Measurements from ENCODE around the gene WDR6.

WDR6 gene

DNA sequence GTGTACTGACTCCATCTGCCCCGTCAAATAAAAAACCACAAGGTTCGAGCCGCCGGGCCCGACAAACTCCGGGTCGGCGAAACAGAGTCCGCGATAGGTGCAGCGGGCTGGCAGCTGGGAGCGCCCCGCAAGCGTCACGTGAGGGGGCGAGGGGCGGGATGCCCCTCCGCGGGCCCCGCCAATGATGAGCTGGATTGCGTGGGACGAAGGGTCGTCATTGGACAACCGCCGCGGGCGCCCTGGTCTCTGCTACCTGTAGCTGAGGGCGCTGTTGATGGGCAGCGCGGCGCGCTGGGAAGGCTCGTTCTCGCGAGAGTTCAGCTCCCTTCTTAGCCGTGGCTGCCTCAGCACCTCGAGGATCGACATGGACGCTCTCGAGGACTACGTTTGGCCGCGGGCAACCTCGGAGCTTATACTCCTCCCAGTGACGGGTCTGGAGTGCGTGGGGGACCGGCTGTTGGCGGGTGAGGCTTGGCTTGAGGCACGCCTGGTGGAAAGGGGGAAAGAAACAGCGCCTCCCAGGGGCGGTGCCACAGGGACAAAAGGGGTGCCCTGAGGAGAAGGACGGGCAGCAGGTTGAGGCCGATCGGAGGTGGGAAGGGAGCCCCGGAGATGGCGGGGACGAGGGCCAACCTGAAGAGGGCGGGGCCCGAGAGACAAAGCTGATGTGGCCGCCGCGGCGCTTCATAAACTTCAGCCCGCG, at the start of gene WDR6:
WDR6 (plus strand) TSS at position 324 of the 703 bp plus-strand sequence; CDS start at position 365, 41 bp downstream.
- DNase-seq (ENCODE audit: low spot score) = peak; percentile 99
- Histone ChIP-seq H3K4me3 (ENCODE audit: severe bottlenecking) (peak within 1 kb of the TSS; percentile 66), H3K27ac (ENCODE audit: poor library complexity, severe bottlenecking) (peak within 1 kb of the TSS; percentile 80), H3K9me3 (ENCODE audit: severe bottlenecking) (no peaks in the 10 kb centered on the region), H3K36me3 (ENCODE audit: low read depth) (peaks cover 19% of the 10 kb centered on the region), H3K27me3 (ENCODE audit: insufficient read depth, poor library complexity, severe bottlenecking) (no peaks in the 10 kb centered on the region), H3K4me1 (ENCODE audit: insufficient read depth, poor library complexity, severe bottlenecking) (no peaks in the 10 kb centered on the region)
- TF ChIP-seq, protein P1, sequence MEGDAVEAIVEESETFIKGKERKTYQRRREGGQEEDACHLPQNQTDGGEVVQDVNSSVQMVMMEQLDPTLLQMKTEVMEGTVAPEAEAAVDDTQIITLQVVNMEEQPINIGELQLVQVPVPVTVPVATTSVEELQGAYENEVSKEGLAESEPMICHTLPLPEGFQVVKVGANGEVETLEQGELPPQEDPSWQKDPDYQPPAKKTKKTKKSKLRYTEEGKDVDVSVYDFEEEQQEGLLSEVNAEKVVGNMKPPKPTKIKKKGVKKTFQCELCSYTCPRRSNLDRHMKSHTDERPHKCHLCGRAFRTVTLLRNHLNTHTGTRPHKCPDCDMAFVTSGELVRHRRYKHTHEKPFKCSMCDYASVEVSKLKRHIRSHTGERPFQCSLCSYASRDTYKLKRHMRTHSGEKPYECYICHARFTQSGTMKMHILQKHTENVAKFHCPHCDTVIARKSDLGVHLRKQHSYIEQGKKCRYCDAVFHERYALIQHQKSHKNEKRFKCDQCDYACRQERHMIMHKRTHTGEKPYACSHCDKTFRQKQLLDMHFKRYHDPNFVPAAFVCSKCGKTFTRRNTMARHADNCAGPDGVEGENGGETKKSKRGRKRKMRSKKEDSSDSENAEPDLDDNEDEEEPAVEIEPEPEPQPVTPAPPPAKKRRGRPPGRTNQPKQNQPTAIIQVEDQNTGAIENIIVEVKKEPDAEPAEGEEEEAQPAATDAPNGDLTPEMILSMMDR (IDR thresholded peaks at IDR 0.05; ENCODE audit: poor library complexity, severe bottlenecking) = peak; percentile 40
- peak; percentile 87 for ATAC-seq (ENCODE audit: low read depth)

- no peak overlapping the region for H3K27ac ChIP-seq (ENCODE audit: poor library complexity, severe bottlenecking)
- DNase-seq (ENCODE audit: low spot score) (no peak), ATAC-seq (ENCODE audit: low read depth) (no peak)
- H3K36me3 ChIP-seq (ENCODE audit: low read depth) = peaks cover 59% of the 10 kb centered on the region
- no peaks in the 10 kb centered on the region for H3K4me1 ChIP-seq (ENCODE audit: insufficient read depth, poor library complexity, severe bottlenecking)
- H3K4me3 ChIP-seq (ENCODE audit: severe bottlenecking) = no peak overlapping the region
- no peaks in the 10 kb centered on the region for H3K27me3 ChIP-seq (ENCODE audit: insufficient read depth, poor library complexity, severe bottlenecking)
- TF ChIP-seq, protein P1 (IDR thresholded peaks at IDR 0.05; ENCODE audit: poor library complexity, severe bottlenecking) = no peak
- H3K9me3 ChIP-seq (ENCODE audit: severe bottlenecking) = no peaks in the 10 kb centered on the region
These were observed 46.3 kb upstream of the WDR6 start for GRCh38 chr3:48960841-48961413.

DNA sequence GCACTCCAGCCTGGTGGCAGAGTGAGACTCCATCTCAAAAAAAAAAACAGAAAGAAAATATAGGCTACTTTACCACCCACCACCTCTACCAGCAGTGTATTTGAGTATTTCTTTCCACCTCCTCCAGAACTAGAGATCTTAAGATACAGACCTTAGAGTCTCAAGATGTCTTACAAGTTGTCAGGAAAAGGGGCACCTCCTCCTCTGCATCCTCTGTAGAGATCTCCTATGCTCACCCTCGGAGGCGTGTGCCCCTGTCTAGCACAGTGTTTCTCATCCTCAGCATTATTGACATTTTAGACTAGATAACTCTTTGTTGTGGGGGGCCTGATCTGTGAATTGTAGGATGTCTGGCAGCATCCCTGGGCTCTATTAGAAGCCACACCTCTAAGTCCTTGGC, 44.9 kb upstream of the WDR6 start:
- H3K27me3 ChIP-seq (ENCODE audit: insufficient read depth, poor library complexity, severe bottlenecking) = no peaks in the 10 kb centered on the region
- no peak overlapping the region for H3K27ac ChIP-seq (ENCODE audit: poor library complexity, severe bottlenecking)
- no peaks in the 10 kb centered on the region for H3K9me3 ChIP-seq (ENCODE audit: severe bottlenecking)
- peaks cover 66% of the 10 kb centered on the region for H3K36me3 ChIP-seq (ENCODE audit: low read depth)
- H3K4me1 ChIP-seq (ENCODE audit: insufficient read depth, poor library complexity, severe bottlenecking) = no peaks in the 10 kb centered on the region
- ATAC-seq (ENCODE audit: low read depth) = no peak
- TF ChIP-seq, protein P1 (IDR thresholded peaks at IDR 0.05; ENCODE audit: poor library complexity, severe bottlenecking) = no peak
- DNase-seq (ENCODE audit: low spot score) = no peak
- H3K4me3 ChIP-seq (ENCODE audit: severe bottlenecking) = no peak overlapping the region

DNA sequence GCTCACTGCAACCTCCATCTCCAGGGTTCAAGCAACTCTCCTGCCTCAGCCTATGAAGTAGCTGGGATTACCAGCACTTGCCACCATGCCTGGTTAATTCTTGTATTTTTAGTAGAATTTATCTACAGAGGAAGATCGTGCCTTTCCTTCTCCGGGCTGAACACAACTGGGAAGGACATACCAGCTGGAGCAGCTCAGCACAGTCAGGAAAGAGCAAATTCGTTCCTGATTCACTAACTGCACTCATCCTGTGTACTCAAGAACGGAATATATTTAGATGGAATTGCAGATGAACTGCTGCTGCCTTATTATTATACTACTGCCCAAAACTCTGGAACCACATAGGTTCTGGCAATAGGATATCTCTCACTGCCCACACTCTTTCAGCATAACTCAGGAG, 44.3 kb upstream of the WDR6 start:
- H3K27ac ChIP-seq (ENCODE audit: poor library complexity, severe bottlenecking) = no peak overlapping the region

More for the DNA sequence above, 44.3 kb upstream of the WDR6 start:
- TF ChIP-seq, protein P1 (IDR thresholded peaks at IDR 0.05; ENCODE audit: poor library complexity, severe bottlenecking) = no peak
- ATAC-seq (ENCODE audit: low read depth) (no peak), DNase-seq (ENCODE audit: low spot score) (no peak)
- no peaks in the 10 kb centered on the region for H3K9me3 ChIP-seq (ENCODE audit: severe bottlenecking)
- H3K4me3 ChIP-seq (ENCODE audit: severe bottlenecking) = no peak overlapping the region
- H3K4me1 ChIP-seq (ENCODE audit: insufficient read depth, poor library complexity, severe bottlenecking) = no peaks in the 10 kb centered on the region
- H3K36me3 ChIP-seq (ENCODE audit: low read depth) = peaks cover 66% of the 10 kb centered on the region
- no peaks in the 10 kb centered on the region for H3K27me3 ChIP-seq (ENCODE audit: insufficient read depth, poor library complexity, severe bottlenecking)
